Measurements from ENCODE around the gene TMEM120B. TPM values are rescaled to one million over a fixed set of nuclear protein-coding genes. Genes with fewer than 3 reads are reported as not detected.

Gene TMEM120B
- total RNA-seq, 1 experiment from 2014 or later = 15.5 TPM

DNA sequence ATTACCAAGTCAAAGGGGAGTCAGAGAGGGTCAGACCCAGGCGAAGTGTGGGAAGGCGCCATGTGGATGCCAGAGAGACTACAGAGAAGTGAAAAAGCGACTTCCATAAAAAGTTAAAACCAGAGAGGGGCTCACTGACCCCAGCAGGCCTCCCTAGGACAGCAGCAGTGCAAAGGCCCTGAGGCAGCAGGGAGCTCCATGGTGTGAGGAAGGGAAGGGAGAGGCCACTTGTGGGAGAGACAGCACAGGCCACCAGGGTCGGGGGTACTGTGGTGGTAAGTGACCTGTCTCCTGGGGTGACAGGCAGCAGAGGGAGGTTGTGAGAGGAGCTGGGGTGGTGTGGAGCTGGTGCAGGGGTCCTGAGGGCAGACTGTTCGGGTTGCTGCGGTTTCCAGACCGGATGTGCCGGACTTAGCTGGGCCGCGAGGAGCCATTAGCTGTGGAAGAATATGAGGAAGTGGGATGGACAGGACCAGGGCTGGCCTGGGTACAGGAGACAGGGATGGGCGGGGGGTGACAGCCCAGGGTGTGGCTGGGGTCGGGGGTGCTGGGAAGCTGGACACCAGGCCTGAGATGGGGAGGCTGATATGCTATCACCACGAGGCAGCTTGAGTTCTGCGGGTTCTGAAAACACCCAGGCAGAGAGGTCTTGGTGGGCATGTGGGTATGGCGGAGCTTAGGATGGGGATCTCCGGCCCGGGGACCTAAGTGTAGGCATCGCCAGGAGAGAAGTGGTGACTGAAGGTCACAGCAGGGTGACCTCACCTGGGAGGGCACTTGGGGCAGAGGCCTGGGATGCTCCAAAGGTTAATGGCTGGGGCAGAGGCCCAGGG is 114.0 kb downstream of the TMEM120B start:
- POLR2A ChIA-PET = interaction anchor here (0.9 kb wide), 1 partner anchor 23 kb away, joined by 3 read pairs; no protein-coding TSS in a partner anchor
- BruUV-seq (replicated peaks) = no TSS peak

GRCh38 chr12:121827351-121828099 is 115.0 kb downstream of the TMEM120B start:
- Histone ChIP-seq H3K36me3 (ENCODE audit: control insufficient read depth, insufficient read depth, low read length) (no peaks in the 10 kb centered on the region), H3K9me3 (no peaks in the 10 kb centered on the region), H3K4me1 (no peaks in the 10 kb centered on the region), H3K27me3 (replicated peaks; ENCODE audit: control insufficient read depth, insufficient read depth, low read length) (no peaks in the 10 kb centered on the region), H3K4me3 (ENCODE audit: low read depth, low read length) (no peak overlapping the region)
- TF ChIP-seq, protein P1, sequence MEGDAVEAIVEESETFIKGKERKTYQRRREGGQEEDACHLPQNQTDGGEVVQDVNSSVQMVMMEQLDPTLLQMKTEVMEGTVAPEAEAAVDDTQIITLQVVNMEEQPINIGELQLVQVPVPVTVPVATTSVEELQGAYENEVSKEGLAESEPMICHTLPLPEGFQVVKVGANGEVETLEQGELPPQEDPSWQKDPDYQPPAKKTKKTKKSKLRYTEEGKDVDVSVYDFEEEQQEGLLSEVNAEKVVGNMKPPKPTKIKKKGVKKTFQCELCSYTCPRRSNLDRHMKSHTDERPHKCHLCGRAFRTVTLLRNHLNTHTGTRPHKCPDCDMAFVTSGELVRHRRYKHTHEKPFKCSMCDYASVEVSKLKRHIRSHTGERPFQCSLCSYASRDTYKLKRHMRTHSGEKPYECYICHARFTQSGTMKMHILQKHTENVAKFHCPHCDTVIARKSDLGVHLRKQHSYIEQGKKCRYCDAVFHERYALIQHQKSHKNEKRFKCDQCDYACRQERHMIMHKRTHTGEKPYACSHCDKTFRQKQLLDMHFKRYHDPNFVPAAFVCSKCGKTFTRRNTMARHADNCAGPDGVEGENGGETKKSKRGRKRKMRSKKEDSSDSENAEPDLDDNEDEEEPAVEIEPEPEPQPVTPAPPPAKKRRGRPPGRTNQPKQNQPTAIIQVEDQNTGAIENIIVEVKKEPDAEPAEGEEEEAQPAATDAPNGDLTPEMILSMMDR (IDR thresholded peaks at IDR 0.05; ENCODE audit: insufficient read depth in 1 of 2, low read depth in 1 of 2, low read length in 1 of 2, severe bottlenecking in 1 of 2, unreplicated experiment in 1 of 2) = no peak
- Mint-ChIP-seq H3K9me3 (ENCODE audit: unreplicated experiment) (no peaks in the 10 kb centered on the region), H3K4me3 (ENCODE audit: unreplicated experiment) (no peak overlapping the region), H3K4me1 (ENCODE audit: low read depth, unreplicated experiment) (peaks cover 5% of the 10 kb centered on the region), H3K36me3 (ENCODE audit: insufficient read depth, unreplicated experiment) (peaks cover 50% of the 10 kb centered on the region), H3K27me3 (ENCODE audit: insufficient read depth, unreplicated experiment) (no peaks in the 10 kb centered on the region), H3K27ac (ENCODE audit: unreplicated experiment) (no peak overlapping the region)
- intact Hi-C loops (cut with micrococcal nuclease; ENCODE audit: unreplicated experiment) = no loop called here
- DNase-seq = no peak
- CTCF ChIA-PET = interaction anchor here (0.7 to 2.1 kb wide), 3 partner anchors 11 to 34 kb away, joined by 3 to 8 read pairs (median 4); partner anchors contain the start of gene RHOF
- no TSS peak for BruUV-seq (replicated peaks)
- POLR2A ChIA-PET = interaction anchor here (1.2 kb wide), 1 partner anchor 28 kb away, joined by 4 read pairs; no protein-coding TSS in a partner anchor

More for the DNA sequence above, 114.0 kb downstream of the TMEM120B start:
- no peak for DNase-seq
- no peak overlapping the region for H3K4me3 Mint-ChIP-seq (ENCODE audit: unreplicated experiment)
- Histone ChIP-seq H3K9me3 (no peaks in the 10 kb centered on the region), H3K4me3 (ENCODE audit: low read depth, low read length) (no peak overlapping the region), H3K27me3 (replicated peaks; ENCODE audit: control insufficient read depth, insufficient read depth, low read length) (no peaks in the 10 kb centered on the region), H3K36me3 (ENCODE audit: control insufficient read depth, insufficient read depth, low read length) (no peaks in the 10 kb centered on the region), H3K4me1 (no peaks in the 10 kb centered on the region)
- H3K27me3 Mint-ChIP-seq (ENCODE audit: insufficient read depth, unreplicated experiment) = no peaks in the 10 kb centered on the region
- TF ChIP-seq, protein P1 (IDR thresholded peaks at IDR 0.05; ENCODE audit: insufficient read depth in 1 of 2, low read depth in 1 of 2, low read length in 1 of 2, severe bottlenecking in 1 of 2, unreplicated experiment in 1 of 2) = no peak
- intact Hi-C loops (cut with micrococcal nuclease; ENCODE audit: unreplicated experiment) = no loop called here
- peaks cover 47% of the 10 kb centered on the region for H3K36me3 Mint-ChIP-seq (ENCODE audit: insufficient read depth, unreplicated experiment)
- CTCF ChIA-PET = interaction anchor here (0.7 to 2.1 kb wide), 3 partner anchors 15 to 62 kb away, joined by 3 to 8 read pairs (median 4); partner anchors contain the start of genes PSMD9 and RHOF
- no peaks in the 10 kb centered on the region for H3K9me3 Mint-ChIP-seq (ENCODE audit: unreplicated experiment)
- peak overlapping the region; percentile 21 for H3K27ac Mint-ChIP-seq (ENCODE audit: unreplicated experiment)
- peaks cover 5% of the 10 kb centered on the region for H3K4me1 Mint-ChIP-seq (ENCODE audit: low read depth, unreplicated experiment)

DNA sequence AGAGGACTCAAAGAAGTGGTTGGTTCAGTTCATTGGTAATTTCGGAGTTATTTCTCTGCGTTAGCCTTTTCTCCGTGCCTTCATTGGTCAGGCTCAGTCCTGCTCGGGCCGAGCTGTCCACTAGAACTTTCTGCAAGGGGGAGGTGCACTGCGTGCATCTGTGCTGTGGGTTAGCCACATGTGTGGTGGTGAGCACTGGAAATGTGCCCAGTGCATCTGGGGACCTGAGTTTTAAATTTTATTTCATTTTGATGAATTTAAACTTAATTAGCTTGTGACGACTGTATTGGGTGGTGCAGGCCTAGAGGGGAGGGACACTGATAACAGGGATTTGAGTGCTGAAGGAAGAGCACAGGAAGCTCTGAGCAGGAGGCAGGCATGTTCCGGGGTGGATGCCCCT is 115.8 kb downstream of the TMEM120B start:
- intact Hi-C loops (cut with micrococcal nuclease; ENCODE audit: unreplicated experiment) = no loop called here
- BruUV-seq (replicated peaks) = no TSS peak
- Mint-ChIP-seq H3K4me3 (ENCODE audit: unreplicated experiment) (no peak overlapping the region), H3K4me1 (ENCODE audit: low read depth, unreplicated experiment) (peaks cover 5% of the 10 kb centered on the region), H3K9me3 (ENCODE audit: unreplicated experiment) (no peaks in the 10 kb centered on the region), H3K27ac (ENCODE audit: unreplicated experiment) (no peak overlapping the region), H3K27me3 (ENCODE audit: insufficient read depth, unreplicated experiment) (no peaks in the 10 kb centered on the region), H3K36me3 (ENCODE audit: insufficient read depth, unreplicated experiment) (peaks cover 48% of the 10 kb centered on the region)
- TF ChIP-seq, protein P1 (IDR thresholded peaks at IDR 0.05; ENCODE audit: insufficient read depth in 1 of 2, low read depth in 1 of 2, low read length in 1 of 2, severe bottlenecking in 1 of 2, unreplicated experiment in 1 of 2) = no peak
- Histone ChIP-seq H3K4me3 (ENCODE audit: low read depth, low read length) (no peak overlapping the region), H3K4me1 (no peaks in the 10 kb centered on the region), H3K27me3 (replicated peaks; ENCODE audit: control insufficient read depth, insufficient read depth, low read length) (no peaks in the 10 kb centered on the region), H3K36me3 (ENCODE audit: control insufficient read depth, insufficient read depth, low read length) (no peaks in the 10 kb centered on the region), H3K9me3 (no peaks in the 10 kb centered on the region)
- ChIA-PET CTCF (interaction anchor here (0.9 to 1.3 kb wide), 2 partner anchors 18 to 60 kb away, joined by 3 to 4 read pairs; partner anchors contain the start of gene PSMD9), POLR2A (interaction anchor here (1.2 kb wide), 1 partner anchor 29 kb away, joined by 4 read pairs; no protein-coding TSS in a partner anchor)
- DNase-seq = no peak
